Kidney glomerular epithelial cell (primary cell): ENCODE results near the gene KRTAP24-1.

Source experiments
- DNase-seq: peaks from one replicate; lab custom pipeline; 2025; lab: John Stamatoyannopoulos, UW

KRTAP24-1 gene

GRCh38 chr21:30282850-30283249 lies at the start of gene KRTAP24-1:
Gene KRTAP24-1 (minus strand): TSS chr21:30282950. CDS start chr21:30282932, 18 bp downstream.
- no peak for DNase-seq

GRCh38 chr21:30329203-30329875 lies 46.6 kb upstream of the KRTAP24-1 start:
- DNase-seq = no peak

GRCh38 chr21:30326390-30326789 lies 43.6 kb upstream of the KRTAP24-1 start:
- DNase-seq = no peak

- DNase-seq = no peak
These were observed 37.5 kb upstream of the KRTAP24-1 start, which contains the start of gene KRTAP26-1 for GRCh38 chr21:30320215-30320614. Gene KRTAP26-1 (minus strand): TSS chr21:30320315. CDS start chr21:30320035, 280 bp downstream.

GRCh38 chr21:30315701-30316100 lies 33.0 kb upstream of the KRTAP24-1 start:
- no peak for DNase-seq

- no peak for DNase-seq
These were observed 24.1 kb upstream of the KRTAP24-1 start for GRCh38 chr21:30306884-30307283.

- DNase-seq = no peak
These were observed 22.4 kb upstream of the KRTAP24-1 start for GRCh38 chr21:30305136-30305535.

GRCh38 chr21:30289215-30289614 lies 6.5 kb upstream of the KRTAP24-1 start, which contains the start of gene KRTAP25-1:
Gene KRTAP25-1 (minus strand): TSS chr21:30289514. CDS start chr21:30289490, 24 bp downstream.
- DNase-seq = no peak

- no peak for DNase-seq
These were observed 11.1 kb downstream of the KRTAP24-1 start for GRCh38 chr21:30271611-30272010.

- no peak for DNase-seq
These were observed 11.6 kb downstream of the KRTAP24-1 start for GRCh38 chr21:30271156-30271555.

- DNase-seq = no peak
These were observed 12.8 kb downstream of the KRTAP24-1 start for GRCh38 chr21:30269803-30270530.

GRCh38 chr21:30268608-30269197 lies 14.0 kb downstream of the KRTAP24-1 start:
- no peak for DNase-seq

- no peak for DNase-seq
These were observed 25.0 kb downstream of the KRTAP24-1 start for GRCh38 chr21:30257773-30258172.

- no peak for DNase-seq
These were observed 26.6 kb downstream of the KRTAP24-1 start for GRCh38 chr21:30256100-30256499.

- no peak for DNase-seq
These were observed 27.1 kb downstream of the KRTAP24-1 start for GRCh38 chr21:30255679-30256078.

- DNase-seq = no peak
These were observed 31.0 kb downstream of the KRTAP24-1 start for GRCh38 chr21:30251781-30252180.

- DNase-seq = no peak
These were observed 32.8 kb downstream of the KRTAP24-1 start for GRCh38 chr21:30249936-30250335.

- DNase-seq = no peak
These were observed 33.9 kb downstream of the KRTAP24-1 start for GRCh38 chr21:30248844-30249243.

GRCh38 chr21:30245061-30245460 lies 37.7 kb downstream of the KRTAP24-1 start:
- no peak for DNase-seq

GRCh38 chr21:30243691-30244090 lies 39.1 kb downstream of the KRTAP24-1 start:
- DNase-seq = no peak

- no peak for DNase-seq
These were observed 42.1 kb downstream of the KRTAP24-1 start for GRCh38 chr21:30240661-30241060.

- DNase-seq = no peak
These were observed 44.6 kb downstream of the KRTAP24-1 start for GRCh38 chr21:30238168-30238567.

GRCh38 chr21:30234643-30235042 lies 48.1 kb downstream of the KRTAP24-1 start:
- no peak for DNase-seq
